GM13976 (cell line): Measurements from ENCODE around the gene SIGLEC5.
"Not testable (repeated sequence)": the region's sequence is repeated elsewhere in the genome, so short reads cannot be mapped to it uniquely, and the experiment has no call there.

Experiments used
- DNase-seq: peaks from one replicate; pipeline ENCODE4 v3.0.0; 2012; ENCODE audit warnings: low spot score
- CTCF ChIP-seq: IDR thresholded peaks from 2 replicates; pipeline ENCODE4 v1.5.1; 2012; ENCODE audit warnings: borderline replicate concordance, mild to moderate bottlenecking; ENCODE audit not compliant: insufficient read depth; ENCODE audit errors: extremely low read depth, missing control alignments, control extremely low read depth
- in situ Hi-C: fragments of 300-500 bp; cut with MboI; formaldehyde crosslinking; loops from one replicate; pipeline ENCODE4 v1.12.0; 2022; ENCODE audit warnings: low sequenced_read_pairs, mixed read lengths, inconsistent platforms; ENCODE audit not compliant: unreplicated experiment

Gene SIGLEC5, protein sequence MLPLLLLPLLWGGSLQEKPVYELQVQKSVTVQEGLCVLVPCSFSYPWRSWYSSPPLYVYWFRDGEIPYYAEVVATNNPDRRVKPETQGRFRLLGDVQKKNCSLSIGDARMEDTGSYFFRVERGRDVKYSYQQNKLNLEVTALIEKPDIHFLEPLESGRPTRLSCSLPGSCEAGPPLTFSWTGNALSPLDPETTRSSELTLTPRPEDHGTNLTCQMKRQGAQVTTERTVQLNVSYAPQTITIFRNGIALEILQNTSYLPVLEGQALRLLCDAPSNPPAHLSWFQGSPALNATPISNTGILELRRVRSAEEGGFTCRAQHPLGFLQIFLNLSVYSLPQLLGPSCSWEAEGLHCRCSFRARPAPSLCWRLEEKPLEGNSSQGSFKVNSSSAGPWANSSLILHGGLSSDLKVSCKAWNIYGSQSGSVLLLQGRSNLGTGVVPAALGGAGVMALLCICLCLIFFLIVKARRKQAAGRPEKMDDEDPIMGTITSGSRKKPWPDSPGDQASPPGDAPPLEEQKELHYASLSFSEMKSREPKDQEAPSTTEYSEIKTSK

GRCh38 chr19:51630315-51630714, at the start of gene SIGLEC5:
TSS of gene SIGLEC5 (minus strand) at chr19:51630401. CDS start at chr19:51630335, 66 bp downstream.
- DNase-seq, in situ Hi-C loops: not testable (repeated sequence)

DNA sequence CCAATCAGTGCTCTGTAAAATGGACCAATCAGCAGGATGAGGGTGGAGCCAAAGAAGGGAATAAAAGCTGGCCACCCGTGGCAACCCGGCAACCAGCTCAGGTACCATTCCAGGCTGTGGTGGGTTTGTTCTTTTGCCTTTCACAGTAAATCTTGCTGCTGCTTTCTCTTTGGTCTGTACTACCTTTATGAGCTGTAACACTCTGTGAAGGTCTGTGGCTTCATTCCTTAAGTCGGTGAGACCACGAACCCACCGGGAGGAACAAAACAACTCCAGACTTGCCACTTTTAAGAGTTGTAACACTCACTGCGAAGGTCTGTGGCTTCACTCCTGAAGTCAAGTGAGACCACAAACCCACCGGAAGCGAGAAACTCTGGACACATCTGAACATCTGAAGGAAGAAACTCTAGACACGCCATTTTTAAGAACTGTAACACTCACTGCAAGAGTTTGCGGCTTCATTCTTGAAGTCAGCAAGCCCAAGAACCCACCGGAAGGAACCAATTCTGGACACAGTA, 46.4 kb upstream of the SIGLEC5 start:
- in situ Hi-C loops, result no loop called here
- no peak for TF ChIP-seq CTCF
- DNase-seq, result no peak

- DNase-seq, in situ Hi-C loops: not testable (repeated sequence)
These were observed 45.8 kb upstream of the SIGLEC5 start for GRCh38 chr19:51675911-51676565.

DNA sequence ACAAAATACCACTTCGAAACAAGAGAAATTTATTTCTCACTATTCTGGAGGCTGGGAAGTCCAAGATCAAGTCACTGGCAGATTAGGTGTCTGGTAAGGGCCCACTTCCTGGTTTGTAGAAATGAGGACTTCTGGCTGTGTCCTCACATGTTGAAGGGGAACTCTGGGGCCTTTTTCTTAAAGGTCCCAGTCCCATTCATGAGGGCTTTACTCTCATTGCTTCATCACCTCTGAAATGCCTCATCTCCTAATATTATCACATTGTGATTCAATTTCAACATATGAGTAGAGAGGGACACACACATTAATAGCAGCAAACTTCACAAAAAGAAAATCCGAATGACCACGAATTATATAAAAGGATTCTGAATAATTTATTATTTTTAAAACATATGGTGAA, 38.0 kb upstream of the SIGLEC5 start:
- in situ Hi-C loops, result loop anchor here (25.0 kb wide), 2 partner anchors 331 to 506 kb away; partner anchors contain the start of gene VSIG10L
- no peak for DNase-seq
- TF ChIP-seq CTCF, result no peak

- in situ Hi-C loops, result loop anchor here (25.0 kb wide), 2 partner anchors 328 to 503 kb away; partner anchors contain the start of gene VSIG10L
- TF ChIP-seq CTCF, result no peak
- no peak for DNase-seq
These were observed 34.8 kb upstream of the SIGLEC5 start for GRCh38 chr19:51664997-51665396.

GRCh38 chr19:51664131-51664530, 33.9 kb upstream of the SIGLEC5 start:
- no peak for TF ChIP-seq CTCF
- DNase-seq, result no peak
- in situ Hi-C loops, result loop anchor here (25.0 kb wide), 2 partner anchors 327 to 502 kb away; partner anchors contain the start of gene VSIG10L

GRCh38 chr19:51663650-51664049, 33.4 kb upstream of the SIGLEC5 start:
- DNase-seq, result no peak
- TF ChIP-seq CTCF, result no peak
- in situ Hi-C loops, result loop anchor here (25.0 kb wide), 2 partner anchors 326 to 501 kb away; partner anchors contain the start of gene VSIG10L
